Caco-2 (cell line): ENCODE results near the gene MYO1H. TPM values are rescaled to one million over a fixed set of nuclear protein-coding genes. Genes with fewer than 3 reads are reported as not detected.

ENCODE experiments used
- BruUV-seq: library from RNA; stranded (reverse); fragments of 400-500 nt; replicated peaks from 2 replicates; lab custom pipeline; 2021; lab: Mats Ljungman, UMichigan
- CTCF ChIA-PET: fragments of 300-600 bp; sonication (Branson Sonifier 250); formaldehyde crosslinking; loops from one replicate; lab custom pipeline; 2022; ENCODE audit warnings: antibody characterized with exemption; lab: Charles Lee
- POLR2A ChIA-PET: fragments of 300-600 bp; sonication (Branson Sonifier 250); formaldehyde crosslinking; loops from one replicate; lab custom pipeline; 2022; ENCODE audit warnings: antibody characterized with exemption; lab: Charles Lee
- DNase-seq, 2 experiments: peaks; one replicate each; pipeline versions ENCODE4 v3.0.0 to v3.0.0-alpha.2; 2020 to 2022
- H3K27me3 ChIP-seq: replicated peaks from 2 replicates; pipeline ENCODE4 v1.6.0; 2011; ENCODE audit warnings: low read length; ENCODE audit not compliant: control insufficient read depth, insufficient read depth
- H3K36me3 ChIP-seq: 2 replicates; pipeline ENCODE4 v1.5.1; 2011; ENCODE audit warnings: low read length; ENCODE audit not compliant: control insufficient read depth, insufficient read depth
- H3K4me1 ChIP-seq: fragments of 250-450 bp; sonication (Bioruptor Pico); 2 replicates; pipeline ENCODE4 v1.5.1; 2020; ENCODE audit warnings: mild to moderate bottlenecking
- H3K4me3 ChIP-seq: 2 replicates; pipeline ENCODE4 v1.5.1; 2011; ENCODE audit warnings: low read depth, mild to moderate bottlenecking, control low read depth, low read length
- H3K9me3 ChIP-seq: fragments of 250-450 bp; sonication (Bioruptor Pico); 2 replicates; pipeline ENCODE4 v1.5.1; 2020; ENCODE audit warnings: mild to moderate bottlenecking, moderate library complexity
- H3K27ac Mint-ChIP-seq: one replicate; pipeline ENCODE4 v1.8.0; 2022; ENCODE audit warnings: mixed read lengths; ENCODE audit not compliant: unreplicated experiment
- H3K27me3 Mint-ChIP-seq: one replicate; pipeline ENCODE4 v1.8.0; 2022; ENCODE audit warnings: mixed read lengths; ENCODE audit not compliant: insufficient read depth, unreplicated experiment
- H3K36me3 Mint-ChIP-seq: one replicate; pipeline ENCODE4 v1.8.0; 2022; ENCODE audit warnings: mild to moderate bottlenecking, mixed read lengths; ENCODE audit not compliant: insufficient read depth, unreplicated experiment
- H3K4me1 Mint-ChIP-seq: one replicate; pipeline ENCODE4 v1.8.0; 2022; ENCODE audit warnings: low read depth, mixed read lengths; ENCODE audit not compliant: unreplicated experiment
- H3K4me3 Mint-ChIP-seq: one replicate; pipeline ENCODE4 v1.8.0; 2022; ENCODE audit warnings: mild to moderate bottlenecking, moderate library complexity, mixed read lengths; ENCODE audit not compliant: unreplicated experiment
- H3K9me3 Mint-ChIP-seq: one replicate; pipeline ENCODE4 v1.8.0; 2022; ENCODE audit warnings: mixed read lengths; ENCODE audit not compliant: unreplicated experiment
- intact Hi-C: fragments of 100-400 bp; cut with micrococcal nuclease; formaldehyde crosslinking; loops from one replicate; pipeline ENCODE4 v1.10.0; 2022; ENCODE audit not compliant: unreplicated experiment
- total RNA-seq: library from RNA; stranded (reverse); gene quantifications from 2 replicates; pipeline ENCODE4 v1.2.3, GENCODE V29; 2022
- TF ChIP-seq, protein P1 (sequence below), 2 experiments: fragments of 200-600 bp in 1 of 2; IDR thresholded peaks; 1 replicate in 1 of 2; 2 replicates in 1 of 2; pipeline versions ENCODE4 v1.5.1 to v1.8.0; 2011 to 2022; ENCODE audit warnings: antibody characterized with exemption in 1 of 2, control low read depth in 1 of 2, inconsistent platforms in 1 of 2, low read depth in 1 of 2, low read length in 1 of 2, mild to moderate bottlenecking in 1 of 2, moderate library complexity in 1 of 2; ENCODE audit not compliant: insufficient read depth in 1 of 2, severe bottlenecking in 1 of 2, unreplicated experiment in 1 of 2

The MYO1H gene
- total RNA-seq, 1 experiment from 2014 or later: 0.18 TPM

DNA sequence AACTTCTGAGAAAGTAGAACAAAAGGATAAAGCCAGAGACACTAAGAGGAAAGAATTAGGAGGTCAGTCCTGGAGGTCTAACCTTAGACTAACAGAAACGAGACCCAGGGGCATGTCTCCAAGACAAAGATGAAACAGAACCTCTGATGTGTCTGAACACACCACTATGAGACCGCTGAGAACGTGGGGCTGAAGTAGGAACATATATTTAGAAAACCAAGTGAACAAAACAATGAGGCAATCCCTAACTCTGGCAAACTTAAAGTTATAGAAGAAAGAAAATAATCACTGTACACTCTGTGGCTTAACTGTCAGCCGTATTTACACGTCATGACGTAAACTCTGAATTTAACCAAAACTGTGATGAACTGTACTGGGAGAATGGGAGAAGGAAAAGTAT, 111.5 kb downstream of the MYO1H start:
- intact Hi-C loops: no loop called here
- POLR2A ChIA-PET: no interaction called here
- no TSS peak for BruUV-seq

DNA sequence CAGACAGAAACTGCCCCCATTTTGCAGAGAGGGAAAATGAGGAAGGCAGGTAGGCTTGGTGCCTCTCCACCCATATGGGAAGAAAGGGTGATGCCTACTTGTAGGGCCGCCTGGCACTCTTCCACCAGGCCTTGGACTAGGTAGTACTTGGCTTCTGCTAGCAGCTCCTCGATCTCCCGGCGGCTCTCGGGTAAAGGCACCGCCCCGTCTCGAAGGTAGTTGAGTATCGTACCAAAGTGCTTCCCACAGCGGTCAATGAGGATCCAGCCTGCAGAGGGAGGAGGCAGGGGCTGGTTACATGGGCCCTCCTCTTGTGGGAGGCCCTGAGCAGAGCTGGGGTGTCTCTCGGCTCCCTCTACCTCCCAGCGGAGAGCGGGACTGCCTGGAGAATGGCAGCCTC, 112.8 kb downstream of the MYO1H start:
- intact Hi-C loops: no loop called here
- POLR2A ChIA-PET: interaction anchor here (1.3 kb wide), 1 partner anchor 17 kb away, joined by 23 read pairs; the partner anchor contains the start of genes KCTD10 and UBE3B
- H3K4me1 ChIP-seq: peaks cover 43% of the 10 kb centered on the region
- BruUV-seq: no TSS peak
- peak overlapping the region; percentile 95 for H3K27ac Mint-ChIP-seq
- H3K4me1 Mint-ChIP-seq: peaks cover 47% of the 10 kb centered on the region
- TF ChIP-seq, protein P1, sequence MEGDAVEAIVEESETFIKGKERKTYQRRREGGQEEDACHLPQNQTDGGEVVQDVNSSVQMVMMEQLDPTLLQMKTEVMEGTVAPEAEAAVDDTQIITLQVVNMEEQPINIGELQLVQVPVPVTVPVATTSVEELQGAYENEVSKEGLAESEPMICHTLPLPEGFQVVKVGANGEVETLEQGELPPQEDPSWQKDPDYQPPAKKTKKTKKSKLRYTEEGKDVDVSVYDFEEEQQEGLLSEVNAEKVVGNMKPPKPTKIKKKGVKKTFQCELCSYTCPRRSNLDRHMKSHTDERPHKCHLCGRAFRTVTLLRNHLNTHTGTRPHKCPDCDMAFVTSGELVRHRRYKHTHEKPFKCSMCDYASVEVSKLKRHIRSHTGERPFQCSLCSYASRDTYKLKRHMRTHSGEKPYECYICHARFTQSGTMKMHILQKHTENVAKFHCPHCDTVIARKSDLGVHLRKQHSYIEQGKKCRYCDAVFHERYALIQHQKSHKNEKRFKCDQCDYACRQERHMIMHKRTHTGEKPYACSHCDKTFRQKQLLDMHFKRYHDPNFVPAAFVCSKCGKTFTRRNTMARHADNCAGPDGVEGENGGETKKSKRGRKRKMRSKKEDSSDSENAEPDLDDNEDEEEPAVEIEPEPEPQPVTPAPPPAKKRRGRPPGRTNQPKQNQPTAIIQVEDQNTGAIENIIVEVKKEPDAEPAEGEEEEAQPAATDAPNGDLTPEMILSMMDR (IDR thresholded peaks at IDR 0.05; ENCODE audit: insufficient read depth in 1 of 2, low read depth in 1 of 2, low read length in 1 of 2, severe bottlenecking in 1 of 2, unreplicated experiment in 1 of 2): no peak
- peaks cover 66% of the 10 kb centered on the region for H3K36me3 Mint-ChIP-seq
- no peaks in the 10 kb centered on the region for H3K27me3 Mint-ChIP-seq
- CTCF ChIA-PET: interaction anchor here (1.4 to 3.1 kb wide), 3 partner anchors 17 to 32 kb away, joined by 8 to 18 read pairs (median 12); partner anchors contain the start of genes KCTD10 and UBE3B
- no peak for DNase-seq
- no peaks in the 10 kb centered on the region for H3K9me3 ChIP-seq
- H3K36me3 ChIP-seq: peaks cover 2% of the 10 kb centered on the region
- H3K4me3 ChIP-seq: peak overlapping the region; percentile 23
- peak overlapping the region; percentile 65 for H3K4me3 Mint-ChIP-seq
- H3K27me3 ChIP-seq: no peaks in the 10 kb centered on the region
- no peaks in the 10 kb centered on the region for H3K9me3 Mint-ChIP-seq

More for the DNA sequence above, 111.5 kb downstream of the MYO1H start:
- no peaks in the 10 kb centered on the region for H3K27me3 Mint-ChIP-seq
- Histone ChIP-seq H3K27me3 (no peaks in the 10 kb centered on the region), H3K9me3 (no peaks in the 10 kb centered on the region), H3K4me1 (peaks cover 43% of the 10 kb centered on the region), H3K4me3 (no peak overlapping the region), H3K36me3 (peaks cover 2% of the 10 kb centered on the region)
- TF ChIP-seq, protein P1 (IDR thresholded peaks at IDR 0.05; ENCODE audit: insufficient read depth in 1 of 2, low read depth in 1 of 2, low read length in 1 of 2, severe bottlenecking in 1 of 2, unreplicated experiment in 1 of 2): no peak
- DNase-seq: no peak
- CTCF ChIA-PET: no interaction called here
- peaks cover 71% of the 10 kb centered on the region for H3K36me3 Mint-ChIP-seq
- peaks cover 42% of the 10 kb centered on the region for H3K4me1 Mint-ChIP-seq
- H3K4me3 Mint-ChIP-seq: no peak overlapping the region
- H3K9me3 Mint-ChIP-seq: no peaks in the 10 kb centered on the region
- peak overlapping the region; percentile 30 for H3K27ac Mint-ChIP-seq

DNA sequence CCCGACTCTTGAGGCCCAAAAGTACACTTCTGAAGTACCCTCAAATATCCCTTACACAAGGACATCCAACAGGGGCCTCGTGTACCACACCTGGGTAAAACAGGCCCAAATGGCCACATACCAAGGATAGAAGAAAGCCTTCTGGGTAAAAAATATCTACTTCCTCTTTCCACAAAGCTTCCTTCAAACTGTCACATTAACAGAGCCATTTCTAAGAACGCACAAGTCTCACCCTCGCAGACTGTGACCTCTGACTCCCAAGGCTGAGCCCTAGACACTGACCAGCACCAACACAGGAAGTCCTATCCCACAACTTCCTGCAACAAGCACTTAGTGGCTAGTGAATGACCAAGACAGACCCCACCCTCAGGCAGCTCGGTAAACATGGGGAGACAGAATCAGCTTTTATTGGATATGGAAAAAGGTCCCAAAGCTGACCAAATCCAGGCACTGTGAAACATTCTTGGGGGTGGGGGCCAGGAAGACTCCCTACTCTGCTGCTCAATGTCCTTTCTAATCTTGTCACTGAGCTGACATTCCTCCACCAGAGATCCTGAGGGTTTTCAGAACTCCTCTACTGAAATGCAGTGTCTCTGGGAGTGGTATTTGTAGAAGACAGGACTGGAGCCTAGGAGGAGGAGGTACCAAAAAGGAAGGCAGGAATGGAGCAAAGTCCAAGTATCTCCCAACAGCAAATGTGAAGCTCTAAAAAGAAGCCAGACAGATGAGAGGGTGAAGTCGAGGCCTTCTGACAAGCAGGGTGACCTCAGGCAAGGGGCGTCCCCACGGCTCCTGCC, 113.5 kb downstream of the MYO1H start:
- DNase-seq: peak; percentile 68 to 73
- peak overlapping the region; percentile 95 for H3K27ac Mint-ChIP-seq
- POLR2A ChIA-PET: interaction anchor here (1.2 to 1.3 kb wide), 2 partner anchors 16 to 235 kb away, joined by 3 to 23 read pairs; partner anchors contain the start of genes KCTD10 and UBE3B
- Histone ChIP-seq H3K27me3 (no peaks in the 10 kb centered on the region), H3K4me1 (peaks cover 43% of the 10 kb centered on the region), H3K4me3 (peak overlapping the region; percentile 23), H3K9me3 (no peaks in the 10 kb centered on the region), H3K36me3 (peaks cover 2% of the 10 kb centered on the region)
- TF ChIP-seq, protein P1 (IDR thresholded peaks at IDR 0.05; ENCODE audit: insufficient read depth in 1 of 2, low read depth in 1 of 2, low read length in 1 of 2, severe bottlenecking in 1 of 2, unreplicated experiment in 1 of 2): no peak
- CTCF ChIA-PET: interaction anchor here (1.2 to 3.1 kb wide), 4 partner anchors 16 to 137 kb away, joined by 4 to 18 read pairs (median 10); partner anchors contain the start of genes KCTD10 and UBE3B
- H3K9me3 Mint-ChIP-seq: no peaks in the 10 kb centered on the region
- intact Hi-C loops: loop anchor here (1.0 kb wide), 2 partner anchors 16 to 29 kb away; partner anchors contain the start of genes KCTD10 and UBE3B
- peaks cover 59% of the 10 kb centered on the region for H3K36me3 Mint-ChIP-seq
- BruUV-seq: TSS peak; percentile 32
- peaks cover 47% of the 10 kb centered on the region for H3K4me1 Mint-ChIP-seq
- H3K27me3 Mint-ChIP-seq: no peaks in the 10 kb centered on the region
- peak overlapping the region; percentile 65 for H3K4me3 Mint-ChIP-seq
